ENCODE measurements around the gene TDRD9. TPM values are rescaled to one million over a fixed set of nuclear protein-coding genes. Genes with fewer than 3 reads are reported as not detected.

TDRD9 gene
- total RNA-seq, 2 experiments from 2014 or later: 1.2 to 1.6 TPM

DNA sequence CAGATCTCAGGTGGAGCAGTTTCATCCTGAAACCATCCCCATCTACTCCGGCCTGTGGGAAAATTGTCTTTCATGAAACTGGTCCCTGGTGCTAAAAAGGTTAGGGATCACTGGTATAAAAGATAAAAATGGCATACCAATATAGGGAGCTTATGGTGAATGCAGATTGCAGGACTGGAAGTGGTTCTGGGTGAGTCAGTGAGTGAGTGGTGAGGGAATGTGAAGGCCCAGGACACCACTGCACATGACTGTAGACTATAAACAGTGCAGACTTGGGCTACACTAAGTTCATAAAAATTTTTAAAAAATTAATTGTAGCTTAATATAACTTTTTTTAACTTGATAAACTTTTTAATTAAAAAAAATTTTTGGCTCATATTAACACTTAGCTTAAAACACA, 81.0 kb downstream of the TDRD9 start:
- Mint-ChIP-seq H3K9me3 (no peaks in the 10 kb centered on the region), H3K4me1 (ENCODE audit: low read depth) (no peaks in the 10 kb centered on the region), H3K27ac (no peak overlapping the region), H3K36me3 (ENCODE audit: low read depth) (no peaks in the 10 kb centered on the region), H3K4me3 (no peak overlapping the region), H3K27me3 (no peaks in the 10 kb centered on the region)
- no peak for DNase-seq
- intact Hi-C loops (cut with micrococcal nuclease): no loop called here
- ChIA-PET CTCF (no interaction called here), POLR2A (no interaction called here)
- TF ChIP-seq, protein P1, sequence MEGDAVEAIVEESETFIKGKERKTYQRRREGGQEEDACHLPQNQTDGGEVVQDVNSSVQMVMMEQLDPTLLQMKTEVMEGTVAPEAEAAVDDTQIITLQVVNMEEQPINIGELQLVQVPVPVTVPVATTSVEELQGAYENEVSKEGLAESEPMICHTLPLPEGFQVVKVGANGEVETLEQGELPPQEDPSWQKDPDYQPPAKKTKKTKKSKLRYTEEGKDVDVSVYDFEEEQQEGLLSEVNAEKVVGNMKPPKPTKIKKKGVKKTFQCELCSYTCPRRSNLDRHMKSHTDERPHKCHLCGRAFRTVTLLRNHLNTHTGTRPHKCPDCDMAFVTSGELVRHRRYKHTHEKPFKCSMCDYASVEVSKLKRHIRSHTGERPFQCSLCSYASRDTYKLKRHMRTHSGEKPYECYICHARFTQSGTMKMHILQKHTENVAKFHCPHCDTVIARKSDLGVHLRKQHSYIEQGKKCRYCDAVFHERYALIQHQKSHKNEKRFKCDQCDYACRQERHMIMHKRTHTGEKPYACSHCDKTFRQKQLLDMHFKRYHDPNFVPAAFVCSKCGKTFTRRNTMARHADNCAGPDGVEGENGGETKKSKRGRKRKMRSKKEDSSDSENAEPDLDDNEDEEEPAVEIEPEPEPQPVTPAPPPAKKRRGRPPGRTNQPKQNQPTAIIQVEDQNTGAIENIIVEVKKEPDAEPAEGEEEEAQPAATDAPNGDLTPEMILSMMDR (IDR thresholded peaks at IDR 0.05): no peak
- no peak for ATAC-seq

DNA sequence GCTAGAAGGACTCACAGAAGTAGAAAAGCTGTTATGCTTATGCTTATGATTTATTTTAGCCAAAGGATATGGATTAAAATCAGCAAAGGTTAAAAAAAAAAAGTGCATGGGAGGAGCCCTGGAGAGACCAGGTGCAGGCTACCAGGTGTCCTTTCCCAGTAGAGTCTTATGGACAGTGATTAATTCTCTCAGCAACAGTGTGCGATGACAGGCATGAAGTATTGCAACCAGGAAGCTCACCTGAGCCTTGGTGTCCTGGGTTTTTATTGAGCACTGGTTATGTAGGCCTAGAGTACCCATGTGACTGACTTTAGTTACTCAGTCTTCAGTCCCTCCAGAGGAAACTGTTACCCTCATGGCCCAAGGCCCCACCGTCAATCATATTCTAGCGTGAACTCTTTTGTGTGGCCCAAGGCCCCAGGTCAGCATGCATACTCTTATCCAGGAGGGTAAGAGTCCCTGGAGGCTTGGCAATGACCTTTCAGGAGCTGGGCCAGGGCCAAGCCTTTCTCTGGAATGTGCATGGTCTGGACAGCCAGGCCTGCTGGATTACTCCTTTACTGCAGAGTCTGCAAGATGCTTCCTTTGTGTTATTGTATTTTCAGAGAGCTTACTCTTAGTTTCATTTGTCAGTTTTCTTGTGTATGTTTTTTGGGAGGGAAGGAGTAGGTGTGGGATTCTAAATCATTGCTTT, 83.7 kb downstream of the TDRD9 start:
- ATAC-seq (no peak), DNase-seq (no peak)
- TF ChIP-seq, protein P1 (IDR thresholded peaks at IDR 0.05): no peak
- no peaks in the 10 kb centered on the region for H3K4me1 Mint-ChIP-seq (ENCODE audit: low read depth)
- ChIA-PET CTCF (interaction anchor here (1.1 kb wide), 1 partner anchor 66 kb away, joined by 3 read pairs; no protein-coding TSS in a partner anchor), POLR2A (no interaction called here)
- H3K4me3 Mint-ChIP-seq: no peak overlapping the region
- H3K27ac Mint-ChIP-seq: no peak overlapping the region
- no peaks in the 10 kb centered on the region for H3K9me3 Mint-ChIP-seq
- no peaks in the 10 kb centered on the region for H3K27me3 Mint-ChIP-seq
- no peaks in the 10 kb centered on the region for H3K36me3 Mint-ChIP-seq (ENCODE audit: low read depth)
- intact Hi-C loops (cut with micrococcal nuclease): no loop called here

DNA sequence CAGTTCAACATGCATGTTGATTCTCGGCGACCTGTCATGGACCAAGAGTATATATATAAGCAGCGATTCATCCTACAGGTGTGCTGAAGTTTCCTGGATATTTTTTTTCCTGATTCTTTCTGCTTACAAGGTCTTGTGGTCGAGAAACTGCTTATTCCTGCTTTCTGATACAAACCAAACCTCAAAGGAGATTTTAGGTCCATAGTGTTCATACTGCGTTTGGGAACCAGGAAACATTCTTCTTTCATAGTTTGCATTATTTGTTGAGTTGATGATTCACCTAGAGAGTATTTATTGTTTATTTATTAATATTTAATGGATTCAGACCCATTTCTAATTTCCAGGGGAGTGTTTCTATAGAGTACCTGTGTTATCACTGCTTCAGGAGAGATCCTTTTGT, 86.5 kb downstream of the TDRD9 start:
- TF ChIP-seq, protein P1 (IDR thresholded peaks at IDR 0.05): no peak
- DNase-seq (no peak), ATAC-seq (no peak)
- Mint-ChIP-seq H3K4me3 (no peak overlapping the region), H3K27me3 (peaks cover 4% of the 10 kb centered on the region), H3K9me3 (no peaks in the 10 kb centered on the region), H3K4me1 (ENCODE audit: low read depth) (no peaks in the 10 kb centered on the region), H3K36me3 (ENCODE audit: low read depth) (no peaks in the 10 kb centered on the region), H3K27ac (no peak overlapping the region)
- CTCF ChIA-PET: no interaction called here
- POLR2A ChIA-PET: no interaction called here
- intact Hi-C loops (cut with micrococcal nuclease): no loop called here

DNA sequence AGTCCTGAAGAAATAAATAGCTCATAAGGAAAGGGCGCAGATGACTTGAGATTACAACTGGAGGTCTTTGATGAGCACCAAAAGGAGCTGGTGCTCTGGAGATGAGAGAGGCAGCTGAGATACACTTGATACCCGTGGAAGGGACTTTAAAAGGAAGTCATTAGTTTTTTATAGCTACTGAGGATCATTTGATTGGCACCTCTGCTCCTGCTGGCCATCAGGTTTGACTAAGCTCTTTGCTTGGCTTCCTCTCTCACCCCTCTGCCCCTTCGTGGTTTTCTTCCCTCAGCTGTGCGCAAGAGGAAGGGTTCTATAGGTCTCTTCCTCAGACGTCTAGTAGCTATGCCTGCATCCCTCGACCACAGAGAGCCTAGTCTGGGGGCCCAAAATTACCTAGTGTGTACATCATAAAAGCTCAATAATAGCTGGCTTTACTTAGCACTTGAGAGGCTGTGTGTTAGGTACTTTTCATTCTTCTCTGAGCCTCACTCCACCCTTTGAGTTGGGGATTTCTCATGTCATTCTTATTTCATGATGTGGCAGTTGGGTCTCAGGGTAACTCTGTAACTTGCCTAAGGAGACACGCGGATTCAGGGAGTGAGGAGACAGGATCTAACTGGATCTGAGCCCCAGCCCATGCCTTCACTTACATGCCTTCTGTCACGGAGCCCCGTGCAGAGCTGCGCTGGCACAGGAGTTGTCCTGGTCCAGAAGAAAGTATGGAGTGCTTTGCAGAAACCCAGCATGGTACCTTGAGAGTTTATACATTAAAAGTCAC, 88.8 kb downstream of the TDRD9 start:
- no peaks in the 10 kb centered on the region for H3K36me3 Mint-ChIP-seq (ENCODE audit: low read depth)
- no peaks in the 10 kb centered on the region for H3K9me3 Mint-ChIP-seq
- no peak overlapping the region for H3K4me3 Mint-ChIP-seq
- intact Hi-C loops (cut with micrococcal nuclease): no loop called here
- H3K4me1 Mint-ChIP-seq (ENCODE audit: low read depth): no peaks in the 10 kb centered on the region
- no peak overlapping the region for H3K27ac Mint-ChIP-seq
- peaks cover 10% of the 10 kb centered on the region for H3K27me3 Mint-ChIP-seq
- DNase-seq (no peak), ATAC-seq (no peak)
- ChIA-PET CTCF (interaction anchor here (0.7 to 3.1 kb wide), 4 partner anchors 16 to 116 kb away, joined by 3 to 9 read pairs (median 4); no protein-coding TSS in a partner anchor), POLR2A (no interaction called here)
- TF ChIP-seq, protein P1 (IDR thresholded peaks at IDR 0.05): no peak

DNA sequence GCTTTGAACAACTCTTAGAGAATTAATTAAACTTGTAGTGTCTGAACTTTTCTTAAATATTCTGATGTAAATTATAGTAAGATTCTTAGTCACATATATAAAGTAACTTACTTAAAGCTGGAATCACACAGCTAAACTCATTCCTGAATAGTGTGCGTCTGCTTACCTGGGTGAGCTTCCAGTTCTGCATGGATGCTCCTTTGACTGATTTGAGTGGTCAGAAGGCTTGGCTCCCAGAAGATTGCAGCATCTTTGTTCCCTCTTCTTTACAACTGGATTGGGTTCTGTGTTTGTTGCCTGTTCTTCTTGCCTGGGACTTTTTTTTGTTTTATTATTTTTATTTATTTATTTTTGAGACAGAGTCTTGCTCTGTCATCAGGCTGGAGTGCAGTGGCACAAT, 90.8 kb downstream of the TDRD9 start:
- TF ChIP-seq, protein P1 (IDR thresholded peaks at IDR 0.05): no peak
- POLR2A ChIA-PET: no interaction called here
- Mint-ChIP-seq H3K9me3 (no peaks in the 10 kb centered on the region), H3K4me1 (ENCODE audit: low read depth) (no peaks in the 10 kb centered on the region), H3K27ac (no peak overlapping the region), H3K4me3 (no peak overlapping the region), H3K36me3 (ENCODE audit: low read depth) (no peaks in the 10 kb centered on the region), H3K27me3 (peaks cover 10% of the 10 kb centered on the region)
- ATAC-seq (no peak), DNase-seq (no peak)
- CTCF ChIA-PET: no interaction called here
- intact Hi-C loops (cut with micrococcal nuclease): no loop called here

Data from activated CD8-positive, alpha-beta T cell treated with anti-CD3 and anti-CD28 coated beads for 36 hours (primary cell).